Testis (tissue), 2 donors: Measurements from ENCODE around the gene NUBP1.

Source experiments
- CTCF ChIP-seq, 3 experiments: fragments of 450-650 bp in 2 of 3; fragments of 200-600 bp in 1 of 3; sonication (generic) in 1 of 3; IDR thresholded peaks; one replicate each; pipeline ENCODE4 v1.5.1; 2016 to 2019; ENCODE audit warnings: antibody characterized with exemption in 3 of 3, mild to moderate bottlenecking in 2 of 3, moderate library complexity in 1 of 3
- POLR2A ChIP-seq: fragments of 450-650 bp; IDR thresholded peaks from one replicate; pipeline ENCODE4 v1.6.1; 2017; ENCODE audit warnings: antibody characterized with exemption, mild to moderate bottlenecking, moderate library complexity

- no peak for TF ChIP-seq CTCF (IDR thresholded peaks at IDR 0.05)
- TF ChIP-seq POLR2A = no peak
Observed at GRCh38 chr16:10791048-10791447, 47.4 kb downstream of the NUBP1 start.
